HG02623 (cell line): ENCODE results near the gene SLC13A4.
"Not testable (repeated sequence)": the region's sequence is repeated elsewhere in the genome, so short reads cannot be mapped to it uniquely, and the experiment has no call there.

Experiments used
- ATAC-seq: cut with Tn5 transposase; IDR thresholded peaks from one replicate; pipeline ENCODE4 v1.9.1; 2021; ENCODE audit warnings: moderate library complexity; ENCODE audit not compliant: unreplicated experiment

The SLC13A4 gene

DNA sequence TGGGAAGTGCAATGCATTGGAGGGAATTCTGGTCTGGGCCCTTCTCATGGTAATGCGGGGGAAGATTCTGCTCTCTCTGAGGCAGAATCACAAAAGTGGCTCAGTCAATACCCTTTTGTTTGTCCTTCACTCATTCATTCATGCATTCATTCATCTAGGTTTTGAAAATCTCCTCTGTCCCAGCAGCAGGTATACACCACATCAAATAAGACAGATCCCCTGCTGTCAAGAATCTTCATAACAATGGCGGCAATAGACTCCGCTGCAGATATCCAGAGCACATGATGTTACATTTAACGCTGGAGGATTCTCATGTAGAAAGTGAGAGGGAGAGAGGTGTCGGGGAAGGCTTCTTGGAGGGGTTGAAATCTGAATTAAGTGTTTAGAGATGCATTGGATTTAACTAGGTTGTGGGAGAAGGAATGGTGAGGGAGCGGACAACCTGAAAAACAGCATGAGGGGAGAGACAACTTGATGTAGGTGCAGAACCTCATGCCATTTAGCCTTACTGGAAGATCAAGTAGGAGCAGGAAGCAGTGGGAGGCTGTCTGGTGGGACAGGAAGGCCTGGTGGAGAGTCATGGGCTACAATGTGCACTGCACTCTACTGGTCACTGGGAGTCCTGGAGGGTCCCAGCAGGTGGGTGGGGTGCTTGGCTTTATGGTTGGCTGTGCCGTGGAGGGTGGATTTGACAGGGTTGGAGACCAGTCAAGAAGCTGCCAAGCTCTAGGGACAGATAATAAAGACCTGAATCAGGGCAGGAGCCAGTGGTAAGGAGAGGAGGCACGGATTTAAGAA is 25.8 kb upstream of the SLC13A4 start:
- no peak for ATAC-seq

DNA sequence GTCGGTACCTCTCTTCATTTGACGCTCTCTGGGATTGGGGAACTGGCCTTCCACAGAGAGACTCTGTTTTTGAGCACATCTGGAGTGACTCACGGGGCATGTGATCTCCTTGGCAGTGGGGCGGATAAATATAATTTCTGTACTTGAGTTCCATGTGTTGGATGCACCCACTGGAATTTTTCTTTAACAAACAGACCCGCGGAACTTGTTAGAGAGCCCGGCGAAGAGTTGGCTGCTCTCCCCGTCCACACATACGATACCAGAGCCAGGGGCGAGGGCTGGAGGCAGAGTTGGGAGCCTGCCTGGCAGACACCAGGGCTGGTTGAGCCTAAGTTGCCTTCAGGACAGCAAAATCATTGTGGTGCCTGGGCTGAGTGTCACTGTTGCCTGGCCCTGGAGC is 20.8 kb upstream of the SLC13A4 start, which contains the start of gene FAM180A:
FAM180A (minus strand) TSS at position 44 of the 400 bp plus-strand sequence. CDS start 233 bp downstream, outside the sequence.
- ATAC-seq = no peak

DNA sequence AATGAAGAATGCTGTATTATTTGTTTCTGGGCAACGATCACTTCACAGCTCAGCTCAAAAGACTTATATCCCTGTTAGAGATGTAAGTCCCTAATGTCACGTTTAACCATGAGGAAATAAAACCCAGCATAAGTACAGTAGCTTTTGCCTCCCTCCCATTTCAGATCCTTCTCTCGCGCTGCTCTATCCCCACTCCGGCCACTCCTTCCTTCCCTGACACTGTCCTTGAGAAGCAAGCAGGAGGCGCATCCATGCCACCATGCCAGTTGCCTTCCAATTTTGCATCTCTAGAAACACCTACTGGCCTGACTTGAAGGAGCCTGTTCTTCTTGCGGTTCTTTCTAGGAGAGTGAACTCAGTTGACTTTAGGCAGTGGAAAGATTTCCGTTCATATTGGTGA is 19.4 kb upstream of the SLC13A4 start:
- ATAC-seq = no peak

DNA sequence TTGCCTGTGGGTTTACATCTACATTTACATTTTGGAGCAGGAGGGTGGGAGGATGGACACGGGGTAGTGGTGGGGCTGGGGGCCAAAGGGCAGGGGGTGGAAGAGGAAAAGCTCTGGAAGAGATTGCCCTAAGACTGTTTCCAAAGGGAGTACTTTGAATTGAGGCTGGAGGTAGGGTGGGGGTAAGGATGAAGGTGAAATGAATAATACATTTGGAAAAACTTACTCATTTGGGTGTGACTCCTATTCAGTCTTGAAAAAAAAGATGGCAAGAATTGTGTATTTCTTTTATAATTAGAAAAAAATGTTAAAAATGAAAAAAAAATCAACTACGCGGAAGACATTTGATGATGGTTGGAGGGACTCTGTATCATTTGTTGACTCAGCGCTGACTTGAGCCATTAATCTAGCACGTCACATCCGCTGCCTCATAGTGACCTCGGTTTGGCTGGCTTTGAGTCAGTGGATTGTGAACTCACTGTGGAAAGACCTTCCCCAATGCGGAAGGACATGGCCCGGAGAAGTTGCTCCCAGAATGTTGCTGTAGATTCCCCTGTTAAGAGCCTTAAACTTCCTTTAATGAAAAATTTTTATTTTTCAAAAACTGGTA is 17.8 kb upstream of the SLC13A4 start:
- no peak for ATAC-seq

DNA sequence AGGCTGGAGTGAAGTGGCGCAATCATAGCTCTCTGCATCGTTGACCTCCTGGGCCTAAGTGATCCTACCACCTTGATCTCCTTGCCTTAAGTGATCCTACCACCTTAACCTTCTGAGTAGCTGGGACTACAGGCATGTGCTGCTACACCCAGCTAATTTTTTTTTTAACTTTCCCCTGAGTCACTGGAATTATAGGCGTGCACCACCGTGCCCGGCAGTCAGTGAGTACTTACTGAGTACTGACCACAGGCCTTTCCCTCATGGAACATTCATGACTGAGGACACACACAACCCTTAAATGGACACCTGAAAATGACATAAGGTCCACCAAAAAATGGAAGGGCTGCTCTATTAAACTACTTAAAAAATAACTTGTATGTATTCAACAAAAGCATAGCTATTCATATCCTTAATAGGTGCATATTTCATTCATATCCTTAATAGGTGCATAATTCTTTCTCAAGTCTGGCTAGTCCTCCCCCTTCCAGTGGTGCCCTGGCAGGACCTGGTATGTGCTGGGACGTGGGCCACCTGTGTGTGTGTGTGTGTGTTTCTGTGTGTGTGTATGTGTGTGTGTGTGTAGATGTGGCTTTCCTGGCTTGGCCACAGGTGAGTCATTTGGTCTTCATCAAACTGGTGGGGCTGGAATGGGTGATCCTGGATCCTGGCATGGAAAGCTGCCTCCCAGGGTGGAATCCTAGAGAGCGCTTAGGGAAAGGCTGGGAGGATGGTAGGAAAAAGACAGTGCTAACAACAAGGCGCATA is 17.1 kb upstream of the SLC13A4 start:
- no peak for ATAC-seq

DNA sequence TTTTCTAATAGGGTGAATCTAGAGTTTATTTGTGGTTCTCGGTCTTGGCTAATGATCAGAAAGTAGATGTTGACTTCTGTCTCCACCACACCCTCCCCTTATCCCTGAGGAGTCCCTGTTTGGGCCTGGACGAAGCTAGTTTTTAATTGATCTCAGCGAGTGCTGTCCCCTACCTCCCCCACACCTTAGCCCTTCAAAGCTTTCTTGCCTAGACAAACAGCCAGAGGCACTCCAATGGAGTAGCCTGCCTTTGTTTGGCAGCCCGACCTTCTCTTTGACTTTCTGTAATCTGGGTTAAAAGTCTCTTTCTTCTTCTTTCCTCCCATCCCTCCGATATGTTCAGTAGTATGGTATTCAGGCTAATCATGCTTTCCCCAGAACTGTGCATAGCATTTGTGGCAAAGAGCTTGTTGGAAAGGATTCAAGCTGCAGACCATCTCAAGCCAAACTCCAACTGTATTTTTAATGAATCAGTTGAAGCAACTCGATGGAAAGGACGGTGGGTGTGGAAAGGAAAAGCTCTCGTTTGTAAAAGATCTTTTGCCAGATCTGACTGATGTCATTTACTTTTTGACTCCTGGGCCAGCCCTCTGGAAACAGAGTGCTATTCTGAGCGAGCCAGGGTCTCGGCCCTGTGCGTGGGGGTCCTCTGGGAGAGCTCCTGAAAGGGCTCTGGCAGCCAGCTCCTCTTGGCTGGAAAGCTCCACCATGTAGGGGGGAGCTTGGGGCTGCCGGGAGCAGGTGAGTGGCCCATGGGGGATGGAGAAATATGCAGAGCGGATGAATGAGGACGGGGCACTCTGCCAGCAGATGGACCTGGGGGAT is 16.1 kb upstream of the SLC13A4 start:
- no peak for ATAC-seq

DNA sequence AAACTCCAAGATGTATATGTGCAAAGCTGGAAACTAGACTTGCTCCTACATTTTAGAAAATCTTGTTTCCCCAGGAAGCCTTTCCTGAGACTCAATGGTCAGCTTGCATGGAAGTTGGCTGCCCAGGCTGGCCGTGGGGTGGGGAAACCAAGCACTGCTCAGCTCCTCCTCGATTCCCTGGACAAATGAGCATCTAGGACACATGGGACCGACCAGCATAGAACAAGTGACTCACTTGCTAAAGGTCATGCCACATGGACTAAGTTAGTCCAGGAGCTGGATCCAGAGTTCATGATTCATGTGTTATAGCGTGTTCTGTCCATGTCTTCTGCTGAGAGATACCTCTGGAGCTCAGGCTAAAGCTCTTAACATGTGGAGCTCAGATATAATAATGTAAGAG is 14.4 kb upstream of the SLC13A4 start:
- ATAC-seq = no peak

DNA sequence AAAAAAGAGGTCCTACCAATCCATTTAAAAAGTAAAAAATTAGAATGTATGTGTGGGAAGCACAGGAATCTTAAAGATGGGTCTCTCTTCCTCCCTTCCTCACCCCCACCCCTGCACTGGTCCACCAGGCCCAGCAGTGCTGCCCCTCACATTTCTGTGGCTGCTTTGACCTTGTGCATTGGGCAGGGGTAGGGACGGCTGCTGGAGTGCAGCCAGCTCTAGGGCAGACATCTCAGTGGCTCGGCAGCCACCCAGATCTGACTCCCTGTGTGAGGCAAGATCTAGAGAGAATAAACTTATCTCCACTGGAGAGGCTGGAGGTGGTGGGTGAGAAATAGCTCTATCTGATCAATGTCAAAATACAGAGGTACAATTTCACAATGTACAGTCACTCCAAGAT is 13.9 kb upstream of the SLC13A4 start:
- no peak for ATAC-seq

DNA sequence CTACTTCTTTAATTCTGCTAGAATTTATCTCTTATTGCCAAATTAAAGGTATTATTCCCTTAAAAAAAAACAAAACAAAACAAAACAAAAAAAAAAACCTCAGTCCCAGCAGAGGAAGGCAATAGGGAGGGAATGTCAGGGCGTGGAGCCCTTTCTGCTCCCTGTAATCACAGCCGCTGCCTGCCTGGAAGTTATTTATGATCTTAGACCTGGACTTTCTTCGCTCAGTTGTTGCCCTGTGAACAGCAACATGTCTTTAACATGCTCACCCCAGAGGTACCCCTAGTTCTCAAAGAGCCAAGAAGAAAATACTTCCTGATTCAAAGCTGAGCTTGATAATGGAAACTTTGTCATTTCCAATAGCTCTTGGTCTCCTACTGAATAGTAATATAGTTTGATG is 12.9 kb upstream of the SLC13A4 start:
- no peak for ATAC-seq

DNA sequence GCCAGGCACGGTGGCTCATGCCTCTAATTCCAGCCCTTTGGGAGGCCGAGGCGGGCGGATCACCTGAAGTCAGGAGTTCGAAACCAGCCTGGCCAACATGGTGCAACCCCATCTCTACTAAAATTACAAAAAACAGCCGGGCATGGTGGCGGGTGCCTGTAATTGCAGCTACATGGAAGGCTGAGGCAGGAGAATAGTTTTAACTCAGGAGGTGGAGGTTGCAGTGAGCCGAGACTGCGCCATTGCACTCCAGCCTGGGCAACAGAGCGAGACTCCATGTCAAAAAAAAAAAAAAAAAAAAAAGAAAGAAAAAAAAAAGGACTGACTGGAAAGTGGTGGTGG is 9.3 kb upstream of the SLC13A4 start:
- ATAC-seq = not testable (repeated sequence)

DNA sequence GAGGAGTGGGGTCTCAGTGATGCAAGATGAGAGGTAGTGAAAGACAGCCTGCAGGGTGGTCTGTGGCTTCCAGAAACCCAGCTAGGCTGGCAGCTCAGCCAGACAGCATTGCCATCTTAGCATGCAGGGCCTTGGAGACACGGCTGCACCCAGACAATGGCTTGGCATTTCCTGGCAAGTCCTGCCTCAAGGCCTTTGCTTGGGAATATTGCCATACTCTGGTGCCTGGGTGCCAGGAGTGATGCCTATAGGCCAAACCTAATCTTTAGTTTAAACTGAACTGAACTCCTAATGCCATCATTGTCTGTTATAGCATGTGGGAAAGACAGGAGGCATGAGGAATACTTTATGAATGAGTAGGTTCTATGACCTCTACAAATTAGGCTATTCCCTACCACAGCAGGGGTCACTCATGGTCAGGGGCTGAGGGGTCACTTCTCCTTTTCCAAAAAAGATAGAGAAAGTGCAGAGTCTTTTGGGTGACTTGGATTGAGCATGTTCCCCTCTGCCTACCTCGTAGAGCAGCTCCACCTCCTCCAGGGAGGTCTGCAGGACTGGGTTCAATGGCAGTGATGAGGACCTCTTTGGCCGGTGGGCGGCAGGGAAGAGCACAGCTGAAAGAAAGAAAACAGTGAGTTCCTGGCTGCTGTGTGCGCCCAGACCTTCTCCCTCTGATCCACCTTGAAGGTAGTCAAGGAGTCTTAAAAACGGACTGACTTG is 8.8 kb upstream of the SLC13A4 start:
- ATAC-seq = no peak

DNA sequence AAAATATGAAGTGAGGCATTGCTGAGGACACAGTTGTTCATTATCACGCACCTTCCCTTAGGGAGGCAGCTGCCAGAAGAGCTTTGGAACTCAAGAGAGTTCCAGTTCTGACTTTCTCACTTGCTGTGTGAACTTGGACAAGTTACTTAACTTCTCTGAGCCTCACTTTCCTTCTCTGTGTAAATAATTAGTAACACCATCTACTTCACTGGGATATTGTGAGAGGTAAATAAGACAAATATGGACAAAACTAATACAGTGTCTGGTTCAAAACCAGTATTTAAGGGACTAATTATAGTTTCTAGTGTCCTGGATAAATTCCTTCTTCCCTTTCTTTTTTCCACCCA is 6.3 kb upstream of the SLC13A4 start:
- ATAC-seq = no peak

DNA sequence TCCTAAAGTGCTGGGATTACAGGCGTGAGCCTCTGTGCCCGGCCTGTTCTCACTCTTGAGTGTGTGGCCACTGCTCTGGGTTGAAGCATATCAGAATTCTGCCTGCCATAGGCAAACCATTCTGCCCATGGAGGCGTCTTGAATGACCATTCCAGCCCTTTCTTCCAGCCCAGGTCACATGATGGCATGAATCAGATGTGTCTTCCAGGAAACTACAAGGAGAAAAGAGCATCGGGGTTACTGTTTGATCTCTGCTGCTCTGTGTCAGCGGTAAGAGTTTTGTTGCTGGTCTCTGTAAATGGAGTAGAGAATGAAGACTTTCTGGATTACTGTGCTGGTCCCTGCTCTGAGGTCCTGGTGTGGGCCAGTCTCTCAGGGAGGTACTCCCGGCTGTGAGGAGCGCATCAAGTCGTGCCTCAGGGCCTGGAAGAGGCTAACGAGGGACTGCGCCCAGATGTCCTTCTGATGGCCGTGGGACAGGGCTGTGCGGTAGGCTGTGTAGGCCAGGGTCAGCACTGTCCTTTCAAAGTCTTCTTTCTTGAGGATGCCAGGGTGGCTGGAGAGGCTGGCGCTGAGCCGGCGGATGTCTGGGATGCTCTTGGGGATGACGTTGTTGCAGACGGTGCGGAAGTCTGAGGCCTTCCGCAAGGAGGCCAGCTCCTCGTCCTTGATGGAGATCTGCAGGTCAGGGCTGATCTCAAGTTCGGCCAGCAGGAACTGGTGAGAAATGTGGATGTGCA is 5.8 kb upstream of the SLC13A4 start:
- no peak for ATAC-seq

DNA sequence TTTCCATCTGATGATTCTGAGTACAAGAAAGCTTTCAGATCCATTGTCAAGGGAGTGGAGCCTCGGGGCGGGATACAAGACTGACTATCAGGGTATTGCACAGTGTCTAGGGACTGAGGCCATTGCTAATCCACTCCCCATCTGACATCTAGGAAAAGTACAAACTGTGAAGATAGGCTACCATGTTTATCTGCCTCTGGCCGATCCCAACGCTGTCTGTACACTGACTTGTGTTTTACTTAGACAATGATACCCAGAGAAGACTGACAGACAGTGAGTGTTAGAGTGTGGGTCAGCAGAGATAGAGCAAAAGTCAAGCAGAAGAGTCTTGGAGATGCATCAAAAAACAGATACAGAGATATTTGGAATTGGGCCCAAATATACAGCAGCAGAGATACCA is 3.1 kb upstream of the SLC13A4 start:
- ATAC-seq = no peak

DNA sequence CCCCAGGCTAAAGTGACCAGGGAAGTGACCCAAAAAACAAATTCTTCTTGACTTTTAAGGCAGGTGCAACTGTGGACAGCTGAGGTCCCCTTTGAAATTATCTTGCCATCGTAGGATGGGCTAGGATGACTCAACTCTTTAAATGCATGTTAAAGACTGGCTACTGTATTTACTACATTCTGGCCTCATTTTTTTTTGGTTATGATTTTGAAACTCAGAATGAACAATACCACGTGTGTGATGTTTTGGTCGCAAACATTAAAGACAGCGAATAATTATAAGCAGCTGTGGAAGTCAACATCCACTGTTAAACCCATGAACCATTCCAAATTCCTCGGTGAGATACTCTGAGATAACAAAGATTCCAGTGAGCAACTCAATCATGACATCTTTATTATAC is 1.2 kb upstream of the SLC13A4 start:
- no peak for ATAC-seq

DNA sequence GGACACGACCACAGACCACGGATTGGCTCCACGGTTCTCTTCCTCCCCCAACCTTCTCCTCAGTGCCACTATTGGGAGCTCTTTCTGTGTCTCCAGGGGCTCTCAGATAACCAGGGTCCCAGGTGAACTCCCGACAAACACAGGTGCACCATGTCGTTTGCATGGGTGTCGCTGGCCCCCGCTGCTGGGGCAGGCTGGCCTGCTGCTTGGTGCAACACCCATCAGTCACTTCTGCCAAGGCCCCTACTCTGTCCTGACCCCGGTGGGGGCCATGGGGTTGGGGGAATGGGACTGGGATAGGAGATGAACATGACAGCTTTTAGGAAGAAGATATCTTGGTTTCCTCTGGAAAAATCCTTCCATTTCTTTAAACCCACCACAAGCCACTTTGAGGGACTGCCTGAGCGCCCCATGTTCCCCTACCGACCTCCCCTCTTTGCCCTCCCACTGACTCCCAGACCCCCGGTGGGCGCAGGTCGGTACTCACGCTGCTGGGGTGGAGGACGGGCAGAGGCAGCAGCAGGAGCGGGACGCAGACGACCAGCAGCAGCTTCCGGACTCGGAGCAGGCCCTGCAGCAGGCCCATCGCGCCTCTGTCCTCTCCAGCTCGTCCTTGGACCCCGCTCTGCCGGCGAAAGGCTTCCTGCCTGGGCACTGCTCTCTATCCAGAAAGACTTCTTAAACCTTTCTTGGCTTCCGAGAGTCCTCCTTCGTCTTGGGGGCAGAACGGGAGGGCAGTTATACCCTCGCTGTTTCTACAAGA is 894 bp downstream of the SLC13A4 start:
- ATAC-seq = no peak

DNA sequence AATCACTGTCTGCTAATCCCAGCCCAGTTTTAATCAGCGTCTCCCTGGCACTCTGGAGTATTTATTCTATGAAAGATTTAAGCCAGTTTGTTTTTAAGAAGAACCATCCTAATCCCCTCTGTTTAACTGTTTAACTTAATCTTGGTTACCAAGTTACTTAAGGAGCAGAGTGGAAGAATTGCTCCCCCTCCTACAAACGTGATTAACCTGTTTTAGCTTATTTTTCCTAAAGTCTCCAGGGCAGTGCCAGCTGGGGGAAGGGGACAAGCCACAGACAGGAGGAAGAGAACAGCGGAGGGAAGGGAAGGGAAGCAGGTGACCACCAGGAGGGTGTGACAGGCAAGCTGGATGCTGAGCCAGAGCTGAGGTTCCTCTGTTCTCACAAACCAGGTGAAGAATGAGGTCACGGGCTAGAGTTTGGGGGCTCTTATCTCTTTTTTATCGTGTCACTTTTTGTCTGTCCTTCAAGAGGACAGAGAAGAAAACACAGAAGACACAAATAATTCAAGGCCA is 1.7 kb downstream of the SLC13A4 start:
- ATAC-seq = no peak

DNA sequence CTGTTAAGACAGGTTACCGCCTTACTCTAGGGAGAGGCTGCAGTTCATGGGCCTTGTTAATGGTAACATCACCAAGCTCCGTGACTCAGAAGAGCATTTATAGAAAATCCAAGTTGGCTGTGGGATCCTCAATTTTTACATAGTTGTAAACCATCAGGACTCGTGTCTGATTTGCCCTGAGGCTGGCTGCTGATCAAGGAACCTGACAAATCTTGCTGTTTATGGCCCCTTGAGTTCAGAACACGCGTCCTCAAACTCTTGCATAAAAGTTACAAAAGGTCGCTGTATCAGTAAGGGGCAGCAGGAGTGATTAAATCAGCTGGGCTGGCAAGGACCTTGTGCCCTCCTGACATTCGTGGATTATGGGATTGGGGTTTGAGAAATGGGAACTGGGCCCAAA is 4.6 kb downstream of the SLC13A4 start:
- ATAC-seq = no peak
